Measurements from ENCODE around the gene SDK1. TPM values are rescaled to one million over a fixed set of nuclear protein-coding genes. Genes with fewer than 3 reads are reported as not detected.

Gene SDK1
- polyA plus RNA-seq, 2 of the 4 experiments (the other 2 are of a cell fraction) = 0.12 to 0.28 TPM

DNA sequence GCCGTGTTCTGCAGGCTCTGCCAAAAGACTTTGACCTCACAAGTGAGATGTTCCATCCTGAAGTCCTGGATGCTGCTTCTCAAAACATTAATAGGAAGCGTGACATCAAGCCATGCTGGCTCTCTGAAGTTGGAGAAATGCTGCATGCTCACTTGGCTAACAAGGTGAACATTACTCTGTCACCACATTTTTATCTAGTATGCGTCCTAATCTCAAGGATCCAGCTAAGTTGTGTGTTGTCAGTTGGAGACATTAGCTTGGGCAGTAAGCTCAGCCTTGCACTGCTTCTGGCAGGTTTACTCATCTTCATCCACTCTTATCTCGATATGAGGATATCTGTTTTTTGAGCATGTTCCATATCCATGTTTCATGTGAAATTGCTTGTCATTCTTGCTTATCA is 165.2 kb downstream of the SDK1 start:
- POLR2A ChIA-PET = no interaction called here
- Histone ChIP-seq H3K27ac (no peak overlapping the region), H3K4me2 (no peak overlapping the region), H3K9me3 (no peaks in the 10 kb centered on the region), H3K4me3 (no peak overlapping the region), H3K4me1 (no peaks in the 10 kb centered on the region)
- ATAC-seq (no peak), DNase-seq (ENCODE audit: low read depth in 1 of 2, low spot score in 1 of 2) (no peak), FAIRE-seq (no peak)
- CTCF ChIA-PET = interaction anchor here (0.6 to 2.9 kb wide), 3 partner anchors 16 to 29 kb away, joined by 3 to 9 read pairs (median 6); no protein-coding TSS in a partner anchor
- 53% methylated on average over 4 of the region's 4 CpGs for WGBS (ENCODE audit: missing lambda C conversion rate)
- no peak for TF ChIP-seq HEYL (CRISPR knock-in tag; IDR thresholded peaks at IDR 0.05)
- no peak for TF ChIP-seq KDM1A (IDR thresholded peaks at IDR 0.05; ENCODE audit: low read depth)
- TF ChIP-seq, protein P1, sequence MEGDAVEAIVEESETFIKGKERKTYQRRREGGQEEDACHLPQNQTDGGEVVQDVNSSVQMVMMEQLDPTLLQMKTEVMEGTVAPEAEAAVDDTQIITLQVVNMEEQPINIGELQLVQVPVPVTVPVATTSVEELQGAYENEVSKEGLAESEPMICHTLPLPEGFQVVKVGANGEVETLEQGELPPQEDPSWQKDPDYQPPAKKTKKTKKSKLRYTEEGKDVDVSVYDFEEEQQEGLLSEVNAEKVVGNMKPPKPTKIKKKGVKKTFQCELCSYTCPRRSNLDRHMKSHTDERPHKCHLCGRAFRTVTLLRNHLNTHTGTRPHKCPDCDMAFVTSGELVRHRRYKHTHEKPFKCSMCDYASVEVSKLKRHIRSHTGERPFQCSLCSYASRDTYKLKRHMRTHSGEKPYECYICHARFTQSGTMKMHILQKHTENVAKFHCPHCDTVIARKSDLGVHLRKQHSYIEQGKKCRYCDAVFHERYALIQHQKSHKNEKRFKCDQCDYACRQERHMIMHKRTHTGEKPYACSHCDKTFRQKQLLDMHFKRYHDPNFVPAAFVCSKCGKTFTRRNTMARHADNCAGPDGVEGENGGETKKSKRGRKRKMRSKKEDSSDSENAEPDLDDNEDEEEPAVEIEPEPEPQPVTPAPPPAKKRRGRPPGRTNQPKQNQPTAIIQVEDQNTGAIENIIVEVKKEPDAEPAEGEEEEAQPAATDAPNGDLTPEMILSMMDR (IDR thresholded peaks at IDR 0.05) = no peak
- no peak for TF ChIP-seq HOXB5 (CRISPR knock-in tag; IDR thresholded peaks at IDR 0.05)
- no peak for TF ChIP-seq CBX2 (IDR thresholded peaks at IDR 0.05; ENCODE audit: borderline replicate concordance, low read depth)
- no peak for TF ChIP-seq HOXA7 (CRISPR knock-in tag; IDR thresholded peaks at IDR 0.05)
- TF ChIP-seq, protein P2, sequence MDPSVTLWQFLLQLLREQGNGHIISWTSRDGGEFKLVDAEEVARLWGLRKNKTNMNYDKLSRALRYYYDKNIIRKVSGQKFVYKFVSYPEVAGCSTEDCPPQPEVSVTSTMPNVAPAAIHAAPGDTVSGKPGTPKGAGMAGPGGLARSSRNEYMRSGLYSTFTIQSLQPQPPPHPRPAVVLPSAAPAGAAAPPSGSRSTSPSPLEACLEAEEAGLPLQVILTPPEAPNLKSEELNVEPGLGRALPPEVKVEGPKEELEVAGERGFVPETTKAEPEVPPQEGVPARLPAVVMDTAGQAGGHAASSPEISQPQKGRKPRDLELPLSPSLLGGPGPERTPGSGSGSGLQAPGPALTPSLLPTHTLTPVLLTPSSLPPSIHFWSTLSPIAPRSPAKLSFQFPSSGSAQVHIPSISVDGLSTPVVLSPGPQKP (IDR thresholded peaks at IDR 0.05; ENCODE audit: low read depth, low read length) = no peak
- no peak for TF ChIP-seq TFCP2L1 (CRISPR knock-in tag; IDR thresholded peaks at IDR 0.05)
- no peak for TF ChIP-seq HDAC2 (IDR thresholded peaks at IDR 0.05)
- TF ChIP-seq, protein P3, sequence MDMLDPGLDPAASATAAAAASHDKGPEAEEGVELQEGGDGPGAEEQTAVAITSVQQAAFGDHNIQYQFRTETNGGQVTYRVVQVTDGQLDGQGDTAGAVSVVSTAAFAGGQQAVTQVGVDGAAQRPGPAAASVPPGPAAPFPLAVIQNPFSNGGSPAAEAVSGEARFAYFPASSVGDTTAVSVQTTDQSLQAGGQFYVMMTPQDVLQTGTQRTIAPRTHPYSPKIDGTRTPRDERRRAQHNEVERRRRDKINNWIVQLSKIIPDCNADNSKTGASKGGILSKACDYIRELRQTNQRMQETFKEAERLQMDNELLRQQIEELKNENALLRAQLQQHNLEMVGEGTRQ (IDR thresholded peaks at IDR 0.05) = no peak
- no peak for TF ChIP-seq MAZ (IDR thresholded peaks at IDR 0.05; ENCODE audit: borderline replicate concordance, low read depth, low read length)
- no peak for TF ChIP-seq NR3C1 (IDR thresholded peaks at IDR 0.05)
- TF ChIP-seq, protein P4, sequence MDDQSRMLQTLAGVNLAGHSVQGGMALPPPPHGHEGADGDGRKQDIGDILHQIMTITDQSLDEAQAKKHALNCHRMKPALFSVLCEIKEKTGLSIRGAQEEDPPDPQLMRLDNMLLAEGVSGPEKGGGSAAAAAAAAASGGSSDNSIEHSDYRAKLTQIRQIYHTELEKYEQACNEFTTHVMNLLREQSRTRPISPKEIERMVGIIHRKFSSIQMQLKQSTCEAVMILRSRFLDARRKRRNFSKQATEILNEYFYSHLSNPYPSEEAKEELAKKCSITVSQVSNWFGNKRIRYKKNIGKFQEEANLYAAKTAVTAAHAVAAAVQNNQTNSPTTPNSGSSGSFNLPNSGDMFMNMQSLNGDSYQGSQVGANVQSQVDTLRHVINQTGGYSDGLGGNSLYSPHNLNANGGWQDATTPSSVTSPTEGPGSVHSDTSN (IDR thresholded peaks at IDR 0.05) = no peak
- no peak for TF ChIP-seq EP300 (IDR thresholded peaks at IDR 0.05)
- TF ChIP-seq FOSL2 (IDR thresholded peaks at IDR 0.05) = no peak
- TF ChIP-seq FOSL2 (CRISPR knock-in tag; IDR thresholded peaks at IDR 0.05) = no peak
- TF ChIP-seq CHD4 (IDR thresholded peaks at IDR 0.05; ENCODE audit: borderline replicate concordance) = no peak
- TF ChIP-seq, protein P5, sequence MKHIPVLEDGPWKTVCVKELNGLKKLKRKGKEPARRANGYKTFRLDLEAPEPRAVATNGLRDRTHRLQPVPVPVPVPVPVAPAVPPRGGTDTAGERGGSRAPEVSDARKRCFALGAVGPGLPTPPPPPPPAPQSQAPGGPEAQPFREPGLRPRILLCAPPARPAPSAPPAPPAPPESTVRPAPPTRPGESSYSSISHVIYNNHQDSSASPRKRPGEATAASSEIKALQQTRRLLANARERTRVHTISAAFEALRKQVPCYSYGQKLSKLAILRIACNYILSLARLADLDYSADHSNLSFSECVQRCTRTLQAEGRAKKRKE (CRISPR knock-in tag; IDR thresholded peaks at IDR 0.05; ENCODE audit: low read depth) = no peak

DNA sequence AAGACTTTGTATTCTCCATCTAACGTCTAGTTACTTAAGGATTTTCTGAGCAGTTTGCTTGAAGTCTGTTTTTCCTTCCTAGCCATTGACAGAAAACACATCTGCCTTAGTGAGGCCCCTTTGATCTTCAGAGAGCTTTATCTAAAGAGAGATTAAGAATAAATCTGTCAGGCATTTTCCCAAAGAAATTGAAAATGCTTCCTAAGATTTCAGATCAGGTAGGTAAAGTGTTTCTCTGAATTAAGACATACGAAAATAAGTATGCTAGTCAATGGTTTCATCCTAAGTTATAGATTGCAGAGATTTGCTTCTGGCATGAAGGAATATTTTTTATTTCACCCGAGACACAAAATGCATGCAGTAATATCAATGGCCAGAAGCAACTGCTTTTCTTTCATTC is 168.6 kb downstream of the SDK1 start:
- TF ChIP-seq ZC3H11A (IDR thresholded peaks at IDR 0.05) (no peak), RFX5 (IDR thresholded peaks at IDR 0.05) (no peak)
- Histone ChIP-seq H3K27ac (no peak overlapping the region), H3K9me3 (no peaks in the 10 kb centered on the region), H3K4me2 (no peak overlapping the region), H3K4me3 (no peak overlapping the region), H3K4me1 (no peaks in the 10 kb centered on the region)
- WGBS (ENCODE audit: missing lambda C conversion rate) = 40% methylated on average over 3 of the region's 3 CpGs
- DNase-seq (ENCODE audit: low read depth in 1 of 2, low spot score in 1 of 2) = no peak
- no peak for FAIRE-seq
- CTCF ChIA-PET = interaction anchor here (0.6 to 1.5 kb wide), 3 partner anchors 13 to 104 kb away, joined by 3 to 4 read pairs (median 3); no protein-coding TSS in a partner anchor
- ATAC-seq = no peak
- POLR2A ChIA-PET = no interaction called here

Measured in A549 (cell line).